Effector memory CD8-positive, alpha-beta T cell (primary cell): ENCODE data around the gene PHRF1.
A peak's percentile ranks its signal among the peaks of the same experiment; 100 is the strongest.

Experiments
- ATAC-seq: fragments of 150-1000 bp; cut with Tn5 transposase; replicated peaks from 2 replicates; pipeline ENCODE4 v1.10.0; 2021; ENCODE audit warnings: mild to moderate bottlenecking, moderate library complexity
- DNase-seq, 3 experiments: peaks; one replicate each; pipeline ENCODE4 v3.0.0; 2021
- H3K27ac Mint-ChIP-seq, 2 donors: one replicate each; pipeline ENCODE4 v1.8.0; 2022; ENCODE audit warnings: mild to moderate bottlenecking in 2 of 2, mixed read lengths in 2 of 2, moderate library complexity in 2 of 2
- H3K27me3 Mint-ChIP-seq, 2 donors: one replicate each; pipeline ENCODE4 v1.8.0; 2022; ENCODE audit warnings: mixed read lengths in 2 of 2
- H3K36me3 Mint-ChIP-seq: one replicate; pipeline ENCODE4 v1.8.0; 2022; ENCODE audit warnings: mild to moderate bottlenecking, moderate library complexity, mixed read lengths; ENCODE audit not compliant: insufficient read depth
- H3K4me1 Mint-ChIP-seq, 2 donors: one replicate each; pipeline ENCODE4 v1.8.0; 2022; ENCODE audit warnings: low read depth in 2 of 2, mixed read lengths in 2 of 2
- H3K4me3 Mint-ChIP-seq, 2 donors: one replicate each; pipeline ENCODE4 v1.8.0; 2022; ENCODE audit warnings: mild to moderate bottlenecking in 2 of 2, mixed read lengths in 2 of 2, moderate library complexity in 2 of 2
- H3K9me3 Mint-ChIP-seq, 2 donors: one replicate each; pipeline ENCODE4 v1.8.0; 2022; ENCODE audit warnings: mixed read lengths in 2 of 2

PHRF1 gene

DNA sequence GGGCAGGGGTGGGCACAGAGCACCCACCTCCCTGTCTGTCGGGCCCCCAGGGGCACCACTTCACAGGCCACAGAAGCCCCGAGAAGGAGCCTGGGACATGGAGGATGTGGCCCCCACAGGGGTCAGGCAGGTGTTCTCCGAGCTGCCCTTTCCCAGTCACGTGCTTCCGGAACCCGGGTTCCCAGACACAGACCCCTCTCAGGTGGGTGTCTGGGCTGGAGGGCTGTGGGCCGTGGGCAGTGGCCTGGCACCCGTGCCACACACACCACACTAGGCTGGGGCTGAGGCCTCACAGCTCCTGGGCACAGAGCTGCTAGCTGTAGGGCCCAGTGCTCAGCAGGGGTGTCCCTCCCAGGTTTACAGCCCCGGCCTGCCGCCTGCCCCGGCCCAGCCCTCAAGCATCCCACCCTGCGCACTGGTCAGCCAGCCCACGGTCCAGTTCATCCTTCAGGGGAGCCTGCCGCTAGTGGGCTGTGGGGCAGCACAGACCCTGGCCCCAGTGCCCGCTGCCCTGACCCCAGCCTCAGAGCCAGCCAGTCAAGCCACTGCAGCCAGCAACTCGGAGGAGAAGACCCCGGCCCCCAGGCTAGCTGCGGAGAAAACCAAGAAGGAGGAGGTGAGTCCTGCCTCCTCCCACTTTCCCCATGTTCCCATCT, 34.0 kb downstream of the PHRF1 start:
- Mint-ChIP-seq H3K9me3 (no peaks in the 10 kb centered on the region), H3K27me3 (no peaks in the 10 kb centered on the region), H3K36me3 (peaks cover 71% of the 10 kb centered on the region), H3K27ac (peak overlapping the region in 1 of 2 donors; percentile 90), H3K4me3 (no peak overlapping the region), H3K4me1 (peaks cover 0 to 17% of the 10 kb centered on the region in 2 donors)
- ATAC-seq (no peak), DNase-seq (no peak)

DNA sequence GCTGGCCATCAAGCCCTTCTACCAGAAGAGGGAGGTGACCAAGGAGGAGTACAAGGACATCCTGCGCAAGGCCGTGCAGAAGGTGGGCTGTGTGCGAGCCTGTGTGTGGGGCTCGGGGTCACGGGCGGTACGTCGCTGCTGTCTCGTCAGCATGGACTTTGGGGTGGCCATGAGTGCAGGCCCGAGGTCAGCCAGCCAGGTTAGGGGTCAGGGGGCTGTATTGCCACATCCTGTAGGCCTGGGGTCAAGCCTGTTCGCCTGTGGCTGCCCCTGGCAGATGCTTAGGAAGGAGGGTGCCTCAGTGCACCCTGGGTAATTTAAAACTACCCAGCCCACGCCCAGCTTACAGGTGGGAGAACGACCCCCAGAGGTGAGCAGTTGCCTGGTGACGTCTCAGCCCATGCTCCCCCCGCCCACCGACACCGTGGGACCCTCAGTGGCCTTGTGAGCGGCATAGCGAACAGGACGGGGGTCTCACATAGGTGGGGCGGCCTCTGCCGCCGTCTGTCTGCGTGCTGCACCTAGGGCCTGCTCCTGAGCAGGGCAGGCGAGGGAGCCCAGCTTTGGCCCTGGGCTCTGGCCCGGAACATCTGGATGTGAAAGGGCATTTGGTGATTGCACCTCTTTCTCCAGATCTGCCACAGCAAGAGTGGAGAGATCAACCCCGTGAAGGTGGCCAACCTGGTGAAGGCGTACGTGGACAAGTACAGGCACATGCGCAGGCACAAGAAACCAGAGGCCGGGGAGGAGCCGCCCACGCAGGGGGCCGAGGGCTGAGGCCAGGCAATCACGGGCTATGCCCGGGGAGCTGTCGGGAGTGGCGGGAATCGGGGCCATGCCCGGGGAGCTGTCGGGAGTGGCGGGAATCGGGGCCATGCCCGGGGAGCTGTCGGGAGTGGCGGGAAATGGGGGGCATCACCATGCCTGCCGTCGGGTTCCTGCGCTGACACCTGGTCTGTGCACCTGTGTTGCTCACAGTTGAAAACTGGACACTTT, 35.0 kb downstream of the PHRF1 start:
- Mint-ChIP-seq H3K27ac (peak overlapping the region in 1 of 2 donors; percentile 90), H3K4me1 (peaks cover 6 to 20% of the 10 kb centered on the region in 2 donors), H3K36me3 (peaks cover 81% of the 10 kb centered on the region), H3K9me3 (no peaks in the 10 kb centered on the region), H3K27me3 (no peaks in the 10 kb centered on the region), H3K4me3 (peak overlapping the region in 1 of 2 donors; percentile 6)
- DNase-seq (no peak), ATAC-seq (no peak)

DNA sequence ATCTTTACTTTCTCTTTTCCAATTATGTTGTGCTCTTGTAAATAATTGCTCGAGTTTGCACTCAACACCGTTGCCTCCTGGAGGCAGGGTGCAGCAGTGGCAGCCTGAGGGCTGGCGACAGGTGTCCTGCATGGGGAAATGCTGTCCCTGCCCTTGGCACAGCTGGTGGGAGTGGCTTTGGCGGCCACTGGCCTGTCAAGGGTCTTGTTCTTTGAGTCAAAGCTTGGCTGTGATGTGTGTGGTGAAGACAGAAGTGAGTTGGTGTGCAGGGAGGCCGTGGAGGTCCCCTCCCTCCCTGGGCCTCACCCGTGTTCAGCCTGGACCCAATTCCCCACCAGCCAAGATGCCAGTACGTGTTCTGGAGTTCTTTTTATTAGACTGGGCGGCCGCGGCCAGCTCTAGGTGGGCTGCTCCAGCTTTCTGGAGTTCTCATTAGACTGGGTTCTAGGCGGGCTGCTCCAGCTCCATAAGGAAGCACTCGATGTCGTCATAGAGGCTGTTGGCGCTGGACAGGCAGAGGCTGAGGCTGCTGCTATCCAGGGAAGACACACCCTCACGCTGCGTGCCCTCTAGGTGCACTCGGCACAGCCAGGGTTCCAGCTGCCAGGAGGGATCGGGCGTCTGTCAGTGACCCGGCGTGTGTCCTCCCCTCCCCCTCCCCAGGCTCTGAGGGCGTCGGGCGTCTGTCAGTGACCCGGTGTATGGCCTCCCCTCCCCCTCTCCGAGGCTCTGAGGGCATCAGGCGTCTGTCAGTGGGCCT, 36.1 kb downstream of the PHRF1 start:
- Mint-ChIP-seq H3K4me1 (peaks cover 6 to 21% of the 10 kb centered on the region in 2 donors), H3K27ac (peak overlapping the region; percentile 86 to 90), H3K9me3 (no peaks in the 10 kb centered on the region), H3K27me3 (no peaks in the 10 kb centered on the region), H3K4me3 (peak overlapping the region in 1 of 2 donors; percentile 6), H3K36me3 (peaks cover 71% of the 10 kb centered on the region)
- ATAC-seq (no peak), DNase-seq (no peak)

DNA sequence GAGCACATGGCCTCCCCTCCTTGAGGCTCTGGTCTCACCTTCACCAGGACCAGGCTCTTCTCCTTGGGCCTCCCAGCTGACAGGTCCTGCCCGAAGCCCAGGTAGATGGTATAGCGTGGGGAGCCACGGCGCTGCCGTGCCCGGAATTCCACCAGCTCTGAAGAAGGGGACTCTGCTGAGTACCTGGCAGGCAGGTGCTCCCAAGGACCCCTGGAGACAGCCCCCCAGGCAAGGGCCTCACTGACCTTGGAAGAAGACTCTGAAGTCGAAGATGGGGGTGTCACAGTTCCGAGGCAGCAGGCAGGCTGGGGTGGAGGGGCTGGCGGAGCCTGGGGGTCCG, 36.7 kb downstream of the PHRF1 start:
- DNase-seq (no peak), ATAC-seq (no peak)
- peaks cover 73% of the 10 kb centered on the region for H3K36me3 Mint-ChIP-seq
- H3K4me1 Mint-ChIP-seq = peaks cover 6 to 21% of the 10 kb centered on the region in 2 donors
- no peaks in the 10 kb centered on the region for H3K9me3 Mint-ChIP-seq
- no peaks in the 10 kb centered on the region for H3K27me3 Mint-ChIP-seq
- no peak overlapping the region for H3K4me3 Mint-ChIP-seq
- peak overlapping the region; percentile 22 to 90 for H3K27ac Mint-ChIP-seq

DNA sequence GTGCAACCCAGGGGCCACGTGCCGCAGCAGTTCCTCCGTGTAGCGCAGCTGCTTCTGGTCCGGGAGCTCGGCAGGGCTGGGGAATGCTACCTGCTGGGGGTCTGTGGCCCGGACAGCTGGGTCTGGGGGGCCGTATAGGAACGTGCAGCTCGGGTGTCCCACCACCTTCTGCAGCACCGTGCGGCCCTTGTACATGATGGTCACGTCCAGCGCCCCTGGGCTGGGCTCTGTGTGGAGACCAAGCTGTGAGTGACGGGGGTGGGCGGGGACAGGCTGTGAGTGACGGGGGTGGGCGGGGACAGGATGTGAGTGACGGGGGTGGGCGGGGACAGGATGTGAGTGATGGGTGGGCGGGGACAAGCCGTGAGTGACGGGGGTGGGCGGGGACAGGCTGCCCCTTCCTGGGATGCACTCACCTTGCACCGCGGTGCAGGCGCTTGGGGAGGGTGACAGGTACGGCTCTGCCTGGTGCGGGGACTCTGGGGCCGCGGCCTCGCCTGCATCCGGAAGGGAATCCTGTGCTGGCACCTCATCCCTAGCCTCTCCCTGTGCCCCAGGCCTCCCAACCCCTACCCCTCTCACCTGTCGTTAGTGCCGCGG, 37.2 kb downstream of the PHRF1 start:
- Mint-ChIP-seq H3K27ac (peak overlapping the region in 1 of 2 donors; percentile 90), H3K36me3 (peaks cover 75% of the 10 kb centered on the region), H3K9me3 (no peaks in the 10 kb centered on the region), H3K27me3 (no peaks in the 10 kb centered on the region), H3K4me3 (peak overlapping the region in 1 of 2 donors; percentile 69), H3K4me1 (peaks cover 6 to 21% of the 10 kb centered on the region in 2 donors)
- DNase-seq = peak; percentile 50 to 80 (median 68)
- ATAC-seq = peak; percentile 47

DNA sequence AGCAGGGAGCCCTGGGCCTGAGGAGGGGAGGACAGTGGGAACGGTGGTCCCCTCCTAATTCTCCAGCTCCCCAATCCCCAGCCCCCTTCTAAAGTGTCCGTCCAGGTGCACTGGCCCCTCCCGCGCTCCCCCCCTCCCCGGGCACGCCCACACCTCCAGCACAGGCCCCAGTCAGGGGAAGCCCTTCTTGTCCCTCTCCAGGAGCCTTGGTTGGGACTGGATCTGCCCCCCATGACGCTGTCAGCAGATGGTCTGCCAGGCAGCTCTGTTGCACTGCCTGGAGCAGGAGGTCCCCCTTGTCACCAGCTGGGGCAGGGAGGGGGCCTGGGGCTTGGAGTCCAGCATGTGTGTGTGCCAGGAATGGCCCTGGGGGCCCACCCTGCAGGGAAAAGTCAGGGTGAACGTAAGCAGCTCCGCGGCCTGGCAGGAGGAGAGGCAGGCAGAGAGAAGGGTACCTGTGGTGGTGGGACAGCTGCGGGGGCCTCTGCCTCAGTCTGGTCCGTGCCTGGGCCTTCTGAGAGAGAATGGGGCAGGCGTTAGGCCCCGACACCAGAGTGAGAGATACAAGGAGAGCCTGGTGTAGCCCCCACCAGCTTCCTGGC, 37.9 kb downstream of the PHRF1 start:
- H3K9me3 Mint-ChIP-seq = no peaks in the 10 kb centered on the region
- peak overlapping the region; percentile 69 to 87 for H3K4me3 Mint-ChIP-seq
- peaks cover 72% of the 10 kb centered on the region for H3K36me3 Mint-ChIP-seq
- ATAC-seq (no peak), DNase-seq (no peak)
- H3K4me1 Mint-ChIP-seq = peaks cover 6 to 21% of the 10 kb centered on the region in 2 donors
- H3K27ac Mint-ChIP-seq = peak overlapping the region; percentile 89 to 90
- H3K27me3 Mint-ChIP-seq = no peaks in the 10 kb centered on the region

DNA sequence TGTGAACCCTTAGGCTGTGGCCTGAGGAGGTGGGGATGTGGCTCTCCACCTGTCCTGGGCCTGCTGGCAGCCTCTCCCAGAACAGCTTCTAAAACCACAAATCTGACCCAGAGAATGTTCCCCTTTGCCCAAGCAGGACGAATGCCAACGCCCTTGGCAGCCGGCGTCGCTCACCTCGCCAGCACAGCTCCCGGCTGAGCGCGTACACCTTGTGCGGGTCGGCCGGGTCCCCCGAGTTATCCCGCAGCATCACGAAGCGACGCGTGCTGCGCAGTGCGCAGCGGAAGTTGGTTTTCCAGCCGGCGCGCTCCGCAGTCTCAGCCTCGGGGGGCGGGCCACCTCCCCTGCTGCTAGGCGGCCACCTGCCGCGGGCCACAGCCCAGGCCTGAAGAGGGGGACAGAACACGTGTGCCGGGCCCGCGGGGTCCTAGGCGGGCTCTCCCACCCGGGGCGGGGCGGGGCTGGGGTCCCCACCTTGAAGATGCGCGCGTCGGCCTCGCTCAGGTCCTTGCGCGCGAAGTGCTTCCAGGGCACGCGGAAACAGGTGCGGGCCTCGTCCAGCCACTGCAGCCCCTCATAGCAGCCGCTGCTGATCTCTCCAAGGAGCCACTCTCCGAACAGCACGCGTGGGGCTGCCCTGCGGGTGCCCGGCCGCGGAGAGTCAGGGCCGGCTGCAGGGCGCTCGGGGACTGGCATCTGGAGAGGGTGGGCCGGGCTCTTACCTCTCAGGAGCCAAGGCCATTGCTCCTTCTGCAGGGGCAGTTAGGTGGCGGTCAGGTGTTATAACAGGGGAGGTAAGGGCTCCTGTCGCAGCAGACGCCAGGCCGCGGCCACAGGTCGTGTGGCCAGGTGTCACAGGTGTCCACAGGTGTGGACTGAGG, 38.6 kb downstream of the PHRF1 start:
- DNase-seq = no peak
- H3K9me3 Mint-ChIP-seq = no peaks in the 10 kb centered on the region
- H3K27ac Mint-ChIP-seq = peak overlapping the region; percentile 89 to 90
- ATAC-seq = no peak
- peaks cover 6 to 21% of the 10 kb centered on the region in 2 donors for H3K4me1 Mint-ChIP-seq
- H3K36me3 Mint-ChIP-seq = peaks cover 66% of the 10 kb centered on the region
- no peaks in the 10 kb centered on the region for H3K27me3 Mint-ChIP-seq
- peak overlapping the region; percentile 85 to 87 for H3K4me3 Mint-ChIP-seq

DNA sequence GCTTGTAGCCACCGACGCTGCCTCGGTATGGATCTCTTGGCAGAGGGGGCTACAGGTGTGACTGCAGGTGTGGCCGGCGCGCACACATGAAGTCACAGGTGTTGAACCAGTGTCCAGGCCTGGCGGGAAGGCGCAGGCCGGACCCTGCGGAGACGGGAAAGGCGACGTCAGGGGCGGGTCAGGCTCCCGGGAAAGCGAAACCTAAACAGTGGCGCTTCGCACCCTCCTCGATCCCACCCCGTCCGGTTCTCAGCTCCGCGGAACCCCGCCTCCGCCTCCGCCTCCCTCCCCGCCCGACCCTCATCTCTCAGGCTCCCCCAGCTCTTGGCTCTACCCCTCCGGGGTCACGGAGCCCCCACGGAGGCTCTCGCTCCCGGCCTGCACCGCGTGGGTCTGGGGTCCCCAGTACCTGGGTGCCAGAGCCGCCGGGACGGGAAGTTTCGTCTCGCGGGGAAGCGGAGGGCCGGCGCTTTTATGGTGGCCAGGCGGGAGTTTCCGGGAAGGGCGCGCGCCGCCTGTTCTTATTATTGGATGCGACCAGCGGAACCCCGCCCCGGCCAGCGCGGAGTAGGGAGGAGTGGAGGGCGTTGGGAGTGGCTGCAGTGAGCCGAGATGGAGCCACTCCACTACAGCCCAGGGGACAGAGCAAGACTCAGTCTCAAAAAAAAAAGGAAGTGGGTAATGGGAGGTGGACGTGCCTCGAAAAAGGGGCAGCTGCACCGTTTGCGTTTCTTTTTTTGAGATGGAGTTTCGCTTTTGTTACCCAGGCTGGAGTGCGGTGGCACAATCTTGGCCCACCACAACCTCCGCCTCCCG, 39.4 kb downstream of the PHRF1 start, which contains the start of gene IRF7:
TSS of gene IRF7 (minus strand) at position 447 of the 816 bp plus-strand sequence. CDS start 586 bp downstream, outside the sequence.
- Mint-ChIP-seq H3K36me3 (peaks cover 58% of the 10 kb centered on the region), H3K9me3 (no peaks in the 10 kb centered on the region), H3K27me3 (no peaks in the 10 kb centered on the region), H3K27ac (peak within 1 kb of the TSS; percentile 89 to 90), H3K4me3 (peak within 1 kb of the TSS; percentile 85 to 87), H3K4me1 (peaks cover 6 to 21% of the 10 kb centered on the region in 2 donors)
- peak; percentile 80 for ATAC-seq
- peak; percentile 81 to 82 (median 81) for DNase-seq

DNA sequence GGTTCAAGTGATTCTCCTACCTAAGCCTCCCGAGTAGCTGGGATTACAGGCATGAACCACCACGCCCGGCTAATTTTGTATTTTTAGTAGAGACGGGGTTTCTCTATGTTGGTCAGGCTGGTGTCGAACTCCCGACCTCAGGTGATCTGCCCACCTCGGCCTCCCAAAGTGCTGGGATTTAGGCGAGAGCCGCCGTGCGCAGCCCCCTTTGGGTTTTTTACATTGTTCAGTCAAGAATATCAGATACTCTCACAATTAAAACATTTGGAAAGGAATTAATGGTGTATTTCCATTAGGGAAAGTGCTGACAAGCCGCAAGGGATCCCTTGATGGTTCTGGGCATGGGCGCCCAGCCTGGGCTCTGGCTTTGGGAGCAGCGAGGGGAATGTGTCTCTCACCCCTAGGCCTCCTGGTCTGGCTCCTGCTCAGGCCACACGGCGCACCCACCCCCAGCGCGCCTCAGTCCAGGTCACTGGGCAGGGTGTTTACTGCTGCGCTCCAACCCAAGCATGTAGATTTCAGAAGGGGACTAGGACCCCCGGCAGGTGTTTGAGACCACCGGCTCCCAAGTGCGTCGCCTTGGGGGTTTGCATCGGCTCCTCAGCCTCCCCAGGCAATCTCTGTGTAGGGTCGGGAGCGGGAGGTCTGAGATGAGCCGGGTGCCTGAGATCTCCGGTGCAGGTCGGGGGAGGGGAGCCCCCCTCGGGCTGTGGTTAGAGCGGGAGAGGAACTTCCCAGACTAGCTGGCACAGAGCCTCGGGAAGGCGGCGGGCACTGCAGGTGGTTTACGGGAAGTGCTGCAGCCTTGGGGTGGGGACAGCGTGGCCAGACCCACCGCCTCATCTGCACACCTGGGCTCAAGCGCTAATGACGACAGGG, 40.3 kb downstream of the PHRF1 start:
- Mint-ChIP-seq H3K27ac (peak overlapping the region; percentile 88 to 90), H3K4me1 (peaks cover 6 to 21% of the 10 kb centered on the region in 2 donors), H3K36me3 (peaks cover 49% of the 10 kb centered on the region), H3K27me3 (no peaks in the 10 kb centered on the region), H3K9me3 (no peaks in the 10 kb centered on the region), H3K4me3 (peak overlapping the region; percentile 85 to 87)
- DNase-seq (no peak), ATAC-seq (no peak)

DNA sequence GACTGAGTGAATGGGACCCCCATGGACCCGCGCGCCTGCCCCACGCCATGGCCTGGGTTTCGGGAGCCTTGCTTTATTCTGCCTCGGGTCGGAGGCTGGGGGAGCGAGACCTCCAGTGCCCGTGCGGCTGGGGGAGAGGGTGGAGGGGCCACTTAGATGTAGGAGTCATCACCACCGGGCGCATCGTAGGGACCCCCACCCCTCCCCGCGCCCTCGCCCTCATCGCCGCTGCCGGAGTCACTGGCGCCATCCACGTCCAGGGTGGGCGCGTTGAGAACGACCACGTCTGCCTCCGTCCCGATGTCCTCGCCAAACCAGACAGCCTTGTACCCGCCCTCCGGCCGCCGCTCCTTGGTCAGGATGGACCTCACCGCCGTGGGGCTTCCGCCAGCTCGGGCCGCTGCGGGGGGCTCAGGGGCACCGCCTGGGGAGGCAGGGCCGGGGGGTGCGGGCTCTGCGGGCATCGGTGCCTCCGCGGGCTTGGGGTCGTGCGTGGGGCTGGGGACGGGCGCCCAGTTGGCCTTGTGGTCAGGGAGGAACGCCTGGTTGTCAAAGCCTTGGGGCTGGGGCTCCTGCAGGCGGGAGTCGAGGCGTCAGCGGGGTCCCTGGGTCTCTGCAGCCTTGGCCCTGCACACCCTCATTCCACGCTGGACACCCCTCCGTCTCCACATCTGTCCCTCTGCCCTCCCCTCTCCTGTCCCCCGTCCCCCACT, 41.1 kb downstream of the PHRF1 start:
- no peaks in the 10 kb centered on the region for H3K27me3 Mint-ChIP-seq
- H3K36me3 Mint-ChIP-seq = peaks cover 41% of the 10 kb centered on the region
- DNase-seq = no peak
- H3K4me3 Mint-ChIP-seq = no peak overlapping the region
- H3K9me3 Mint-ChIP-seq = no peaks in the 10 kb centered on the region
- ATAC-seq = no peak
- peaks cover 6 to 17% of the 10 kb centered on the region in 2 donors for H3K4me1 Mint-ChIP-seq
- H3K27ac Mint-ChIP-seq = no peak overlapping the region
